Esophagus squamous epithelium (tissue), 5 donors: ENCODE measurements around the gene CNIH2. TPM values are rescaled to one million over a fixed set of nuclear protein-coding genes. Genes with fewer than 3 reads are reported as not detected.

Experiments
- DNase-seq: peaks from one replicate; lab custom pipeline; 2025; lab: John Stamatoyannopoulos, UW
- H3K27ac ChIP-seq, 4 donors: fragments of 200-600 bp; sonication (generic); one replicate each; pipeline ENCODE4 v1.5.1; 2016 to 2019; ENCODE audit warnings: mild to moderate bottlenecking in 1 of 4
- H3K27me3 ChIP-seq, 4 donors: fragments of 200-600 bp; sonication (generic); 1 replicate in 3 of 4; 2 replicates in 1 of 4; pipeline versions ENCODE4 v1.5.1 to v1.6.0; 2017 to 2021; ENCODE audit warnings: antibody characterized with exemption in 1 of 4
- H3K36me3 ChIP-seq, 3 donors: fragments of 200-600 bp; sonication (generic); one replicate each; pipeline ENCODE4 v1.5.1; 2016 to 2019
- H3K4me1 ChIP-seq, 3 donors: fragments of 200-600 bp; sonication (generic); one replicate each; pipeline ENCODE4 v1.5.1; 2017 to 2019
- H3K4me3 ChIP-seq, 4 donors: fragments of 200-600 bp; sonication (generic); 1 replicate in 3 of 4; 2 replicates in 1 of 4; pipeline ENCODE4 v1.5.1; 2016 to 2019; ENCODE audit warnings: mild to moderate bottlenecking in 2 of 4, moderate library complexity in 1 of 4
- H3K9me3 ChIP-seq, 3 donors: fragments of 200-600 bp; sonication (generic); one replicate each; pipeline ENCODE4 v1.5.1; 2016 to 2019
- POLR2A ChIP-seq, 4 donors: fragments of 450-650 bp; IDR thresholded peaks; one replicate each; pipeline ENCODE4 v1.6.1; 2017; ENCODE audit warnings: antibody characterized with exemption in 4 of 4, mild to moderate bottlenecking in 4 of 4, moderate library complexity in 3 of 4
- WGBS, 2 donors: methylation state at CpG; one replicate each; pipeline ENCODE4 v1.1.5; 2018; 5-methylcytosine and 5-hydroxymethylcytosine counted together
- intact Hi-C: fragments of 100-400 bp; cut with DNase I; formaldehyde crosslinking; loops from one replicate; pipeline ENCODE4 v1.15.0; 2022
- total RNA-seq, 4 donors: library from RNA; depleted of rRNA; stranded (reverse); fragments of >200 nt; gene quantifications; one replicate each; pipeline ENCODE4 v1.1.0, GENCODE V29; 2016
- TF ChIP-seq, protein P1 (sequence below), 6 experiments: fragments of 450-650 bp in 4 of 6; fragments of 200-600 bp in 2 of 6; sonication (generic) in 2 of 6; IDR thresholded peaks; one replicate each; pipeline ENCODE4 v1.5.1; 2016 to 2019; ENCODE audit warnings: antibody characterized with exemption in 6 of 6, mild to moderate bottlenecking in 4 of 6, moderate library complexity in 4 of 6
- donor health status: DM: yes; HTN: yes; CAD: no.

CNIH2 gene
- total RNA-seq, 4 donors from 2014 or later = 0.48 to 0.70 TPM; not detected in 2

DNA sequence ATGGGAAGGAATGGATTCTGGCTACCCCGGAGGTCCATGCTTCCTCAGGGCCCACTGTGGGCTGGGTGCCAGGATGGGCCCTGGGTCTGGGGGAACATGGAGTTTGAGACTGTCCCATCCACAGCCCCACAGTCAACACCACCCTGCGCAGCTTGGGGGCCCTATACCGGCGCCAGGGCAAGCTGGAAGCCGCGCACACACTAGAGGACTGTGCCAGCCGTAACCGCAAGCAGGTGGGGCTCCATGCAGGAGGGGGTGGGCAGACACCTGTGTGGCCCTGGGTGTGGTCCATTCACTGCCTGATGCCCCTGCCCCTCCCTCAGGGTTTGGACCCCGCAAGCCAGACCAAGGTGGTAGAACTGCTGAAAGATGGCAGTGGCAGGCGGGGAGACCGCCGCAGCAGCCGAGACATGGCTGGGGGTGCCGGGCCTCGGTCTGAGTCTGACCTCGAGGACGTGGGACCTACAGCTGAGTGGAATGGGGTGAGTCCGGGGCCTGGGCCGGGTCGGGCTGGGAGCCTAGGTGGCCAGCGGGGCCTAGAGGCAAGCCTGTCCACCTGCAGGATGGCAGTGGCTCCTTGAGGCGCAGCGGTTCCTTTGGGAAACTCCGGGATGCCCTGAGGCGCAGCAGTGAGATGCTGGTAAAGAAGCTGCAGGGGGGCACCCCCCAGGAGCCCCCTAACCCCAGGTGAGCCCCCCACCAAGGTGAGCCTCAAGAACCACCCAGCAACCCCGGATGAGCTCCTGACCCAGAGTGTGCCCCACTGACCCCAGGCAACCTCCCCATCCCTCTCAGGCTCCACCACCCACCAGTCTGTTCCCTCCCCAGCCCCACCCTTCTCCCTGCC, 12.2 kb upstream of the CNIH2 start:
- intact Hi-C loops = no loop called here
- Histone ChIP-seq H3K36me3 (peaks cover 3 to 63% (median 11%) of the 10 kb centered on the region in 3 donors), H3K4me1 (peaks cover 9 to 46% (median 17%) of the 10 kb centered on the region in 3 donors), H3K4me3 (no peak overlapping the region), H3K9me3 (no peaks in the 10 kb centered on the region), H3K27me3 (no peaks in the 10 kb centered on the region), H3K27ac (peak overlapping the region in 1 of 4 donors; percentile 98)
- no peak for DNase-seq
- TF ChIP-seq POLR2A (IDR thresholded peaks at IDR 0.05) = no peak
- TF ChIP-seq, protein P1, sequence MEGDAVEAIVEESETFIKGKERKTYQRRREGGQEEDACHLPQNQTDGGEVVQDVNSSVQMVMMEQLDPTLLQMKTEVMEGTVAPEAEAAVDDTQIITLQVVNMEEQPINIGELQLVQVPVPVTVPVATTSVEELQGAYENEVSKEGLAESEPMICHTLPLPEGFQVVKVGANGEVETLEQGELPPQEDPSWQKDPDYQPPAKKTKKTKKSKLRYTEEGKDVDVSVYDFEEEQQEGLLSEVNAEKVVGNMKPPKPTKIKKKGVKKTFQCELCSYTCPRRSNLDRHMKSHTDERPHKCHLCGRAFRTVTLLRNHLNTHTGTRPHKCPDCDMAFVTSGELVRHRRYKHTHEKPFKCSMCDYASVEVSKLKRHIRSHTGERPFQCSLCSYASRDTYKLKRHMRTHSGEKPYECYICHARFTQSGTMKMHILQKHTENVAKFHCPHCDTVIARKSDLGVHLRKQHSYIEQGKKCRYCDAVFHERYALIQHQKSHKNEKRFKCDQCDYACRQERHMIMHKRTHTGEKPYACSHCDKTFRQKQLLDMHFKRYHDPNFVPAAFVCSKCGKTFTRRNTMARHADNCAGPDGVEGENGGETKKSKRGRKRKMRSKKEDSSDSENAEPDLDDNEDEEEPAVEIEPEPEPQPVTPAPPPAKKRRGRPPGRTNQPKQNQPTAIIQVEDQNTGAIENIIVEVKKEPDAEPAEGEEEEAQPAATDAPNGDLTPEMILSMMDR (IDR thresholded peaks at IDR 0.05) = no peak
- WGBS, 2 donors = 100% methylated on average over 2 of the region's 26 CpGs; no CpG with 5 or more reads in 1 of the 2 donors

DNA sequence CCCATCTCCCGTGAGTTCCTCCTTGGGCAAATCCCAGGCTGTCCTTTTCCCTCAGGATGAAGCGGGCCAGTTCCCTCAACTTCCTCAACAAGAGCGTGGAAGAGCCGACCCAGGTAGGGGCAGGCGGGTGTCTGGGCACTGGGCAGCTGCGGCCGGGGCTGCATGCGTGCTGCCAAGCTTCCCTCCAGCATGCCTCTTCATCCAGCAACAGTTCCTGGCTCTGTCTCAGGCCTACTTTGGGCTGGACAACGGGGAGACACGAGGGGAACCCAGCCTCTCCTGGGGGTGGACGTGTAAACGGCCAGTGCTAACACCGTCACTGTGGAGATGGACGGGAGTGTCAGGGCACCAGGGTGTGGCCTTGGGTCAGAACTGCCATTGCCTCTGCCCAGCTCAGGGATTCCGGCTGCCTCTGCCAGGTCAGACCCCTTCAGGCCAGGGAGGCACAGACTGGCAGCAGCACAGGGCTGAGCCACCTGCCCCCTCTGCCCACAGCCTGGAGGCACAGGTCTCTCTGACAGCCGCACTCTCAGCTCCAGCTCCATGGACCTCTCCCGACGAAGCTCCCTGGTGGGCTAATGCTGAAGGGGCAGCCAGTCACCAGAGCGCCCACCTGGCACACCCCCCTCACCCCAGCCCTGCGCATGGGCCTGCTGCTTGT, 11.5 kb upstream of the CNIH2 start:
- Histone ChIP-seq H3K4me3 (peak overlapping the region in 3 of 4 donors; percentile 84 to 97 (median 95)), H3K36me3 (peaks cover 6 to 63% (median 11%) of the 10 kb centered on the region in 3 donors), H3K27ac (peak overlapping the region; percentile 89 to 99 (median 97)), H3K27me3 (no peaks in the 10 kb centered on the region), H3K4me1 (peaks cover 9 to 54% (median 17%) of the 10 kb centered on the region in 3 donors), H3K9me3 (no peaks in the 10 kb centered on the region)
- intact Hi-C loops = no loop called here
- WGBS, 2 donors = 81% methylated on average over 14 of the region's 20 CpGs; no CpG with 5 or more reads in 1 of the 2 donors
- no peak for DNase-seq
- TF ChIP-seq, protein P1 (IDR thresholded peaks at IDR 0.05) = no peak
- no peak for TF ChIP-seq POLR2A (IDR thresholded peaks at IDR 0.05)

DNA sequence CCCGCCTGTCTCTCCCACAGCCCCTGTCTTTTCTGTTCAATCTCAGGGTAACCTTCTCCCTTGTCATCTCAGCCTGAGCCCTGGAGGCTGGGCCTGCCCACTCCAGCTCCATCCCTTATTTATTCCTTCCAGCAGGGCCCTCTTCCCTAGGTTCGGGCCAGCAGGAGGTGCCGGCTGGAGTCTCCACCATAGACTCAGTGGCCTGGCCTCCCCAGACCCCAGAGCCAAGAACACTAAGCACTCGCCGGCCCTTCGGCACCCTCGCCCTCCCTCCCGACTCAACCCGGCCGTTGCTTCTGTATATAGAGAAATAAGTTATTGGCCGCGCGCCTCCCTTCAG, 11.0 kb upstream of the CNIH2 start:
- Histone ChIP-seq H3K27ac (peak overlapping the region; percentile 89 to 99 (median 97)), H3K4me3 (peak overlapping the region; percentile 84 to 97 (median 90)), H3K27me3 (no peaks in the 10 kb centered on the region), H3K36me3 (peaks cover 6 to 63% (median 10%) of the 10 kb centered on the region in 3 donors), H3K4me1 (peaks cover 9 to 59% (median 17%) of the 10 kb centered on the region in 3 donors), H3K9me3 (no peaks in the 10 kb centered on the region)
- no peak for TF ChIP-seq POLR2A (IDR thresholded peaks at IDR 0.05)
- TF ChIP-seq, protein P1 (IDR thresholded peaks at IDR 0.05) = no peak
- no peak for DNase-seq
- 12 to 16% methylated on average over 11 to 12 of the region's 13 CpGs for WGBS, 2 donors
- intact Hi-C loops = no loop called here

DNA sequence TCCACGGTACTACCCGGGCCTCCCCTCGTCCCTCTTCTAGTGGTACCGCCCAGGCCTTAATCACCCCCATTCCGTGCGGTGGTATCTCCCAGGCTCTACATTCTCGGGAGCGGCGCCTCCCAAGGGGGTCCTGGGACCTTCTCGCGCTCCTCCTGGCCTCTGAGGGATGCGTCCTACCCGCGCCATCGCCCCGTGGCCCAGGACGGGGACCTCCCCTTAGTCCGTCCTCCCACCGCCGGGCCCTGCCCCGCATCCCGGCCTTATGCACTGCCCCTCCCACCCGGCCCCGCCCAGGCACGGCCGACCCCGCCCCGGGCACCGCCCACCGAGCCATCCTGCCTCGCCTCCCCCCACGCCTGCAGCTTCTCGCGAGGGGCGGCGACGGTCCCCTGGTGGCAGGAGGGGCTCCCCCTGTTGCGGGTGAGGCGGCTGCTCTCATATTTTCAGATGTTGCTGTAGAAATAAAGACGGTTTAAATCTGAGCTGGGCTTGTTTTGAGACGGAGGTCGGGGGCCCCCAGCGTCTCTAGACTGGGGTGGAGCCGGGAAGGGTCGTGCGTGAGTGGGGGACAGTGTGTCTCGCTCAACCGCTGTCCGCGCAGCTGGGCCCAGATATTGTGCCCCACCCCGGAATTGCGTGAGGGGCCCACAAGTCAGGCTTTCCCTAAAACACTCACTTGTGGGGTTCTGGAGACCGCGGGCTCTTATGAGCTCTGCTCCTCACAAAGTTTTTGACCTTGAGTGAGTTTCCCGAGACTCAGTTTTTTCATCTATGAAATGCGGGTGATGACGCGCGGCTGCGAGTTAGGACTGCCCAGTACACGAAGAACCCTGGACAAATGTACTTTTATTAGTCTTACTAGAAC, 10.4 kb upstream of the CNIH2 start:
- peak in 2 of 4 donors; percentile 34 to 64 for TF ChIP-seq POLR2A (IDR thresholded peaks at IDR 0.05)
- TF ChIP-seq, protein P1 (IDR thresholded peaks at IDR 0.05) = peak in 2 of 6 experiments; percentile 24 to 29
- no peaks in the 10 kb centered on the region for H3K9me3 ChIP-seq
- intact Hi-C loops = no loop called here
- H3K27me3 ChIP-seq = no peaks in the 10 kb centered on the region
- DNase-seq = peak; percentile 48
- H3K36me3 ChIP-seq = peaks cover 6 to 63% (median 10%) of the 10 kb centered on the region in 3 donors
- 0 to 1% methylated on average over 19 to 28 of the region's 61 CpGs for WGBS, 2 donors
- H3K4me3 ChIP-seq = peak overlapping the region; percentile 84 to 97 (median 90)
- peaks cover 9 to 64% (median 17%) of the 10 kb centered on the region in 3 donors for H3K4me1 ChIP-seq
- peak overlapping the region; percentile 89 to 99 (median 97) for H3K27ac ChIP-seq
